ENCODE data around the gene MTIF3.

Gene MTIF3

GRCh38 chr13:27455331-27455855 is 5.0 kb upstream of the MTIF3 start:
- DNase-seq: no peak

- peak; percentile 44 for DNase-seq
These were observed 632 bp upstream of the MTIF3 start for GRCh38 chr13:27450921-27451471.

- DNase-seq: no peak
These were observed 1.2 kb downstream of the MTIF3 start for GRCh38 chr13:27449081-27449603.

- no peak for DNase-seq
These were observed 2.1 kb downstream of the MTIF3 start for GRCh38 chr13:27448308-27448707.

GRCh38 chr13:27446986-27447583 is 3.3 kb downstream of the MTIF3 start:
- no peak for DNase-seq

GRCh38 chr13:27442797-27443196 is 7.6 kb downstream of the MTIF3 start:
- no peak for DNase-seq

- DNase-seq: no peak
These were observed 8.2 kb downstream of the MTIF3 start for GRCh38 chr13:27442071-27442647.

GRCh38 chr13:27440408-27440807 is 10.0 kb downstream of the MTIF3 start:
- no peak for DNase-seq

- DNase-seq: no peak
These were observed 13.2 kb downstream of the MTIF3 start for GRCh38 chr13:27437126-27437525.

GRCh38 chr13:27432611-27433210 is 17.7 kb downstream of the MTIF3 start:
- no peak for DNase-seq

GRCh38 chr13:27432180-27432579 is 18.2 kb downstream of the MTIF3 start:
- no peak for DNase-seq

- no peak for DNase-seq
These were observed 22.2 kb downstream of the MTIF3 start for GRCh38 chr13:27428160-27428559.

GRCh38 chr13:27427641-27428040 is 22.7 kb downstream of the MTIF3 start:
- no peak for DNase-seq

GRCh38 chr13:27425918-27426630 is 24.3 kb downstream of the MTIF3 start:
- peak; percentile 66 for DNase-seq

GRCh38 chr13:27425158-27425917 is 25.0 kb downstream of the MTIF3 start:
- no peak for DNase-seq

GRCh38 chr13:27424246-27425157 is 25.9 kb downstream of the MTIF3 start, which contains the start of gene GTF3A:
Gene GTF3A (plus strand): TSS chr13:27424619.
- peak; percentile 84 for DNase-seq

GRCh38 chr13:27423333-27423732 is 27.0 kb downstream of the MTIF3 start:
- DNase-seq: no peak

GRCh38 chr13:27421101-27421871 is 29.1 kb downstream of the MTIF3 start:
- DNase-seq: no peak

GRCh38 chr13:27419328-27419727 is 31.0 kb downstream of the MTIF3 start:
- no peak for DNase-seq

- no peak for DNase-seq
These were observed 35.2 kb downstream of the MTIF3 start for GRCh38 chr13:27415116-27415515.
